Retinal pigment epithelial cell (primary cell): ENCODE measurements around the gene NOMO2.
"Not testable (repeated sequence)": the region's sequence is repeated elsewhere in the genome, so short reads cannot be mapped to it uniquely, and the experiment has no call there.

Experiments
- DNase-seq: peaks from one replicate; pipeline ENCODE4 v3.0.0-alpha.2; 2010; ENCODE audit warnings: low read depth
- H3K4me3 ChIP-seq: 2 replicates; pipeline ENCODE4 v1.5.1; 2011; ENCODE audit warnings: mild to moderate bottlenecking, low read length, control low read depth, moderate library complexity
- CTCF ChIP-seq: conservative IDR thresholded peaks from 2 replicates; pipeline ENCODE4 v1.5.1; 2011; ENCODE audit warnings: low read depth, low read length, control low read depth, inconsistent platforms

NOMO2 gene

DNA sequence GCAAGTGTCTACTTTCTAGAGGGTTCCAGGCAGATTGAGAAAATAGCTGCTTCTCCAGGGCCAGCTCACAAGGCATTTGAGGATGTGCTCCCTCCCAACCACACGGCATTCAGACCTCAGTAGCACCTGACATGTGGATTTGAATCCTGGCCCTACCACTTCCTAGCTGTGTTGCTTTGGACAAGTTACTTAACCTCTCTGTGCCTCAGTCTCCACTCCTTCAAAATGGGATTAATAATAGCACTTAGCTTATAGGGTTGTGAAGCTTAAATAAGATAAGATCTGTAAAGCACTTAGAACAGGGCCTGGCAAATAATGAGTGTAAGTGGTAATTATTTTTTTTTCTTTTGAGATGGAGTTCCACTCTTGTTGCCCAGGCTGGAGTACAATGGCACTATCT, 21.0 kb upstream of the NOMO2 start:
- no peak overlapping the region for H3K4me3 ChIP-seq
- no peak for TF ChIP-seq CTCF
- DNase-seq = no peak

DNA sequence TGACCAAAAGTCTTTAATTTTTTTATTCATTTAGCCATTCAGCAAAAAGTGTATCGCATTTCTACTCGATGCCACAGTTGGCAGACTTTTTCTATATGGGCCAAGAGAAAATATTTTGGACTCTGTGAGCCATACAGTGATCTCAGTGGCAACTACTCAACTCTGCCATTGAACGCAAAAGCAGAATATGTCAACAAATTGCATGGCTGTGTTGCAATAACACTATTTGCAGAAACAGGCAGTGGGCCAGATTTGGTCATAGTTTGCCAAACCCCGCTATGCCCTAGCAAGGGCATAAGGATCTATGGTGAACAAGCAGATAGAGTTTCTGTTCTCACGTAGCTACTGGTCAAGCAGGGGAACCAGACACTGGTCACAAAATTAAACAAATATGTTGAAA, 18.5 kb upstream of the NOMO2 start:
- H3K4me3 ChIP-seq, DNase-seq: not testable (repeated sequence)

GRCh38 chr16:18579261-18579660, 17.4 kb upstream of the NOMO2 start:
- H3K4me3 ChIP-seq, DNase-seq: not testable (repeated sequence)

DNA sequence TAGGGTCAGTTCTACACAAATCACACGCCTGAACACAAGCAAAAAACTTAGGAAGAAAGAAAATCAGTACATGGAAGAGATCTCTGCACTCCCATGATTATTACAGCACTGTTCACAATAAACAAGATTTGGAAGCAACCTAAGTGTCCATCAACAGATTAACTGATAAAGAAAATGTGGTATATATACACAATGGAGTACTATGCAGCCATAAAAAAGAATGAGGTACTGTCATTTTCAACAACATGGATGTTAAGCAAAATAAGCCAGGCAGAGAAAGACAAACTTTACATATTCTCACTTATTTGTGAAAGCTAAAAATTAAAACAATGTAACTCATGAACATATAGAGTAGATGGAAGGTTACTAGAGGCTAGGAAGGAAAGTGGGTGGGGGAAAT, 16.0 kb upstream of the NOMO2 start:
- not testable (repeated sequence) for DNase-seq, H3K4me3 ChIP-seq

GRCh38 chr16:18575945-18576344, 14.0 kb upstream of the NOMO2 start:
- not testable (repeated sequence) for DNase-seq

GRCh38 chr16:18575298-18575917, 13.5 kb upstream of the NOMO2 start:
- H3K4me3 ChIP-seq, DNase-seq: not testable (repeated sequence)

More at GRCh38 chr16:18575945-18576344, 14.0 kb upstream of the NOMO2 start:
- H3K4me3 ChIP-seq = not testable (repeated sequence)

- not testable (repeated sequence) for DNase-seq, H3K4me3 ChIP-seq
Measured at GRCh38 chr16:18573887-18574286, 12.0 kb upstream of the NOMO2 start.

GRCh38 chr16:18572973-18573372, 11.1 kb upstream of the NOMO2 start:
- not testable (repeated sequence) for H3K4me3 ChIP-seq, DNase-seq

GRCh38 chr16:18571307-18571850, 9.5 kb upstream of the NOMO2 start:
- not testable (repeated sequence) for DNase-seq
- H3K4me3 ChIP-seq = peak overlapping the region; percentile 34

DNA sequence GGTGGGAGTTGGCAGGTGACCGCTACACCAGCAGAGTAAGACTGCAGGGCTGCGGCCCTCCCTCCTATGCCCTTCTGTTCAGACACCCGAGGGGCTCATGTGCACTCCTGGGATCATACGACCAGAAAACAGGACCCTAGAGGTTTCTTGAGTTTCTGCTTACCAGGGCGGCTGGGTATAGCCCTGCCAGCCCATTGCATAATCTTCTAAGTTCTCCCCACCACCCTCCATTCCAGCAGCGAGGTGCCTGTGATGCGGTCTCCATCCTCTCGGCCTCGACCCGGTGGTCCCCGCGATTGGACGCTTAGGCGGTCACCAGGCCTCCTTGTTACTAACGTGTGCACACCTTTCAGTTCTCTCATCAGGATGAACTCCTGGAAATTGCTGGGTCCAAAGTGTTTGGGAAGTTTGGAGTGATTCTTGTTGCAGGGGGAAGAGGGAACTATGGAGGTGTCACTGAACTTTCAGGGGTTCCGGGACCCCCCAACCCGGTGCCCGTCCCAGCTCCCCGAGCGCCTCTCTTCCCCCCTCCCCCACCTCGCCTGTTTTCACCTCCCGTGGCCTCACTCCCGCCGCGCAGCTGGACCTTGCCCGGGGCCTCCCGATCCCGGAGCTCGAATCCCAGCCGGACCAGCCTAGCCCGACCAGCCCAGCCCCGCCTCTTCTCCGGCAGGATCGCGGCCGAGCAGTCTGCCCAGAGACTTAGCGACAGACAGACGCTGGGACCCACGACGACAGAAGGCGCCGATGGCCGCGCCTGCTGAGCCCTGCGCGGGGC, 8.8 kb upstream of the NOMO2 start:
- H3K4me3 ChIP-seq, DNase-seq: not testable (repeated sequence)

DNA sequence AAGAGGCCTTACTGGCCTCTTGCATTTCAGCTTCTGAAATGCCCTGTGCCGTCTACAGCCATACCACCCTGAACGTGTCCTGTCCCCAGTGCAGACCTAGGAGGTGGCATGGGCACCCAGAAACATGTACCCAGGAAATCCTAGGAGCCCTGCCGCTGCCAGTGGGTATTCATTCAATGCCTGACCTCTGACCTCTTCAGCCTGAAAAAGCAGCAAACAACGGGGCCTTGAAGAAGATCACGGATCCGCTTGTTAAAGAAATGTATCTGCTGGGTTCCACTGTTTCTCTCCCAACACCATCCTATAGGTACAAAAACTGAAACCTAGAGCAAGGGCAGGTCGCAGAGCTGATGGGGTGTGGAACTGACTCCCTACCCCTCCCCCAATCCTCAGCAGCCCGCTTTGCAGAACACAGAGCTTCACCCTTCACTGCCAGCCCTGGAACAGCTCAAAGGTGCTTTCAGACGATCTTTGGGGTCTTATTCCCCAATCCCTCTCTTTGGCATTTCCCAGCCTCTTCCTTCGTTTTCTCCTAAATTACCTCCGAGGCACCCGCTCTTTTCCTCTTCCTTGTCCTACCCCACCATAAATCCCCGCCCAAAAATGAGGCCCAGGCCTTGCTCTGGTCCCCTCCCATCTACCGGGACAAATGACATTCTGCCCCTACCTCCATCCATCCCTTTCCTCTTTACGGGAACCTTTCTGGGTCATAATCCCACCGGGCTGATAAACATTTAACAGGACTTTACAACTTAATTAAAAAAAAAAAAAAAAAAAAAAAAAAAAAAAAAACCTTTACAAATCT, 1.3 kb downstream of the NOMO2 start:
- peak overlapping the region; percentile 48 for H3K4me3 ChIP-seq
- not testable (repeated sequence) for DNase-seq

GRCh38 chr16:18553671-18554070, 8.2 kb downstream of the NOMO2 start:
- H3K4me3 ChIP-seq, DNase-seq: not testable (repeated sequence)

DNA sequence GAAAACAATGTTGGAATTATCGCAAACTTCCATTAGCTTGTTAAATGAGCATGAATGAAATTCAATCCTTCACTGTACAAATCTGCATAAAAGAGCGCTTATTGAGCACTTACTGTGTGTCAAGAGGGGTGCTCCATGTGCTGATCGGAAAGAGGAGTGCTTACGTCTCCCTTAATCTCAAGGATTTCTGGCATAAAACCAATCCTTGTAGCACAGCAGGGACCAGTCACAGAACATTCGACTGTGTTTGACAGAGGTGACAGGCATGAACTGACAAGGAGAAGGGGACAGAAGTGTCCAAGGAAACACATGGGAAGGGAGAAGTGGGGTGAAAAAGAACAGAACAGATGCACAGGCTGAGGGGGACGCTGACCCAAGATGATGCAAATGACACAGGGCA, 14.5 kb downstream of the NOMO2 start:
- not testable (repeated sequence) for H3K4me3 ChIP-seq, DNase-seq

- not testable (repeated sequence) for H3K4me3 ChIP-seq
Measured at GRCh38 chr16:18546853-18547252, 15.0 kb downstream of the NOMO2 start.

DNA sequence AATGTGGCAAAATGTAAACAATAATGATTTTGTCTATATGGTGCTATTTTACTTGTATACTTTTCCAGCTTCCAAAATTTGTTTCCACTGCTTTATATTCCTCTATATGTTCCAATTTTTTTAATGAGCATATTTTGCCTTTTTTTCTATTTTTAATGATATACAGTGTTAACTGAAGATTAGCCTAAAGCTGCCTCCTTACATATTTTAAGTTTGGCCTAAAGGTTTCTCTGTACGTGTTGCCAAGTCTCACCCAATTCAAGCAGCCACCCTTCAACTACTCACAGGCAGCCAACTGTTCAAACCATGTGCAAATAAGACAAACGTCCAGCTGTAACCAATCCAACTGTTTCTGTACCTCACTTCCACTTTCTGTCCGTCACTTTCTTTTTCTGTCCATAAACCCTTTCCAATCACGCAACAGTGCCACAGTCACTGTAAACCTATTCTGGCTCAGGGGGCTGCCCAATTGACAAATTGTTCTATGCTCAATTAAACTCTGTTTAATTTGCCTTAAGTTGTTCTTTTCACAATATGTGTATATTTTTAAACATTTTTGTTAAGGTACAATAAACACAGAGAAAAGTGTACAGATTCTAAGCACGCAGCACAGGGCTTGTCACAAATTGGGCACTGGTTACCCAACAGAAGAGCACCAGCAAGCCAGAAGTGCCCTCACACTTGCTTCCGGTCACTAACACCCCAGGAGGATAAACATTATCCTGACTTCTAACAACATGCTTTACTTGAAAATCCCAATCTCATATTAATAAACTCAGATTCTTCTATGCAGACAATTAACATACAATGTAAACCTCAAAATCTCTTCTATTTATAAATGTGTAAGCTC, 17.4 kb downstream of the NOMO2 start:
- H3K4me3 ChIP-seq, DNase-seq: not testable (repeated sequence)

More at GRCh38 chr16:18546853-18547252, 15.0 kb downstream of the NOMO2 start:
- not testable (repeated sequence) for DNase-seq

- not testable (repeated sequence) for DNase-seq, H3K4me3 ChIP-seq
Measured at GRCh38 chr16:18541912-18542311, 20.0 kb downstream of the NOMO2 start.

- not testable (repeated sequence) for DNase-seq, H3K4me3 ChIP-seq
Measured at GRCh38 chr16:18537004-18537403, 24.9 kb downstream of the NOMO2 start.
